ENCODE data around the gene MYLK.
A peak's percentile ranks its signal among the peaks of the same experiment; 100 is the strongest.
"Not testable (repeated sequence)": the region's sequence is repeated elsewhere in the genome, so short reads cannot be mapped to it uniquely, and the experiment has no call there.

The MYLK gene

DNA sequence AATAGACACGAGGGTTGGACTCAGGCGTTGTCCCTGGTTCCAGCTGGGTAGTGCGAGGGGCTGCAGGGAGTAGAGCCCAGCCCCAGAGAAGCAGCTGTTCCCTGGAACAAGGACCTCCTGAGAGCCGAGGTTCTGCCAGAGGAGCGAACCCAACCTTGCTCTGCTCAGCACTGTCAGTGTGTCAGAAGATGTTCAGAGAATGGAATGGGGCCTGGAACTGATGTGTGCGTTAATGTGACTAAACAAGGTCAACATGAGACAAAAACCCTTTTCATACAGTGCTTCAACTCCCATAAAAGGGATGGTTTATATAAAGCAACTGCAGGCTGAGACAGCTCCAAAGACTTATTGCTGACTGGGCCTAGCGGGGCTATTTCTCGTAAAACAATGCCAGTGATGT, 263.8 kb downstream of the MYLK start:
- DNase-seq: peak; percentile 85

DNA sequence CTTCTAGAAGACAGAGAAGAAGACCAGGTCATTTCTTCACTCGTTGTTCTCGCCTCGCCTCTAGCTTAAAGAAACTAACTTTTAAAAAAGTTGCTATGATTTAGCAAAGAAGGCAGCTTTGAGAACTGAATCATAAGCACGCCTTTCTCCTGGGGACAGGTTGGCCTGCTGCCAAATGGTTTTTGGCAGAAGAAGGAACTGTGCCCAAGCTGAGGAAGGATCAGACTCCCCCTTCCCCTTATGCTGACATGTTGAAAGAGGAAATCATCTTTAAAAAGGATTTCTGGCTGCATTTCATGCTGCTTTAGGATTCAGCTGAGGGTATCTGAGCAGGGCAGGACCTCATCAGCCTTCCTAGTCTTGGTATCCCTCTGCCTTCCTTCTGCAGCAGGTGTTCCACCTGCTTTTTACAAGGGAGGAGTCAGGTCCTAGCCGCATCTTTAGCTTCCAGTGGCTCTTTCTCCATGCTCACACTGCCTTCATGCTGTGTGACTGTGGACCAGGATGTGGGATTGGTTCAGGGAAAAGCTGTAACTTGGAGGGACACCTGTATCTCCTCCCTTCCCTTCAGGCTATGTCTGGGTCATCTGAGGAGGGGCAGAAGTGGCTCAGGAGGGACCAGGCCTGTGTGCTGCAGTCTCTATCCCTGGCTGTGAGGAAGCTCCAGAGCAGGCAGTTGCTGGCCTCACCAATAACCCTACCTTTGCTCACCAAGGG, 265.2 kb downstream of the MYLK start:
- peak; percentile 83 for DNase-seq

DNA sequence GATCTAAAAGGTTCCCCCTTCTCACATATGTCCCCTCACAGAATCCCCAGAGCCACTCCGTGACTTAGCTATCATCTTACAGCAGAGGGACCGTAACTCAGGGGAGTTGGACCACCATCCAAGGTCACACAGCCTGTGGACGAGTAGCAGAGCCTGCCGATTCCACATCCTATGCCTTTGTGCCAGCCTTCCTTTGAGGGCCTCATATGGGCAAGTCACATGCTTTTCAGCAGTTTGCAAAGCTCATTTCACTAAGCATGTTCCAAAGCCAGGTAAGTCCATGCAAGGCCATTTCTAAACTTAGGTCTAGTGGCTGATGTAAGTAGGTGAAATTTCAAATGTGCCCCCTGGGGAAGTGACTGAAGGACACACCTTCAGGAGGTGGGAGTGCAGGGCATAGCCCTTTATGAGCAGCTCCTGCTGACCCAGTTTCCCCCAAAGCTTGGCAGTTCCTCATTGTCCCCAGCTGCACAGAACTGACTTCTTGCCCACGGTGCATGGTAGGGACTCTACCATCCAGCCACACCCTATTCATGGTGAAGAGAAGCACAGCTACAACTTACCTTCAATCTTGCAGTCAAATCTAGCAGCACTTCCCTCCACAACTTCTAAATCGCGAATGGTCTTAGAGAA, 265.9 kb downstream of the MYLK start:
- DNase-seq: no peak

DNA sequence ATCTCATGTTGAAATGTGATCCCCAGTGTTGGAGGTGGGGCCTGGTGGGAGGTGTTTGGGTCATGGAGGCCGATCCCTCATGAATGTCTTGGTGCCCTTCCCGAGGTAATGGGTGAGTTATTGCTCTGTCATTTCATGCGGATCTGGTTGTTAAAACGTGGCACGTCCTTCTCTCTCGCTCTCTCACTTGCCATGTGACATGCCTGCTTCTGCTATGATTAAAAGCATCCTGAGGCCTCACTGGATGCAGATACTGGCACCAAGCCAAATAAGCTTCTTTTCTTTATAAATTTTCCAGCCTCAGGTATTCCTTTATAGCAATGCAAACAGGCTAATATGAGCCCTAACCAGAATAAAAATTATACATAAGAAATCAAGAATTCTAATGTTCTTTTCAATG, 267.5 kb downstream of the MYLK start:
- no peak for DNase-seq

DNA sequence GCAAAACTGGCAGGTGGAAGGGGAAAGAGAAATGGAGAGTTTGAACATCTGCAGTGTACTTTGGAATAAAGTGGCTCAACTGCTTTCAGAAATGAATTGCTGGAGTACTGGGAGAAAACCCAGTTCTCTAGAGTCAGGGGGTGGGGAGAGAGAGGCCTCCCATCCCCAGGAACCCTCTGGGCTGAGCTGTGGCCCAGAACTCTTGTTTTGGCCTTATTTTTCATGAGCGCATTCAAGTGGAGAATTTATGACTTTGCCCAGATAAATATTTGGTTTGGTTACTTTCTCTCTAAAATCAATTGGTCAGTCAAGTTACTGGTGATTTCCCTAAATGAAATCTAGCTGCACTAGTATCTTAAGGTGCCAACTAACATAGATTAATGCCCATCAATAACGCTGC, 270.6 kb downstream of the MYLK start:
- DNase-seq: no peak

DNA sequence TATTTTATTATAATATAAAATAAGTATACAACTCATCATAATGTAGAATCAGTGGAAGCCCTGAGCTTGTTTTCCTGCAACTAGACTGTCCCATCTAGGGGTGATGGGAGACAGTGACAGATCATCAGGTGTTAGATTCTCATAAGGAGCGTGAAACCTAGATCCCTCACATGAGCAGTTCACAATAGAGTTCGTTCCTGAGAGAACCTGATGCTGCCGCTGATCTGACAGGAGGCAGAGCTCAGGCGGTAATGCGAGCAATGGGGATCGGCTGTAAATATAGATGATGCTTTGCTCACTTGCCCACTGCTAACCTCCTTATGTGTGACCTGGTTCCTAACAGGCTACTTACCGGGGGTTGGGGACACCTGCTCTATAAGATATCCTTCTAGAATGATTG, 272.5 kb downstream of the MYLK start:
- DNase-seq: not testable (repeated sequence)

DNA sequence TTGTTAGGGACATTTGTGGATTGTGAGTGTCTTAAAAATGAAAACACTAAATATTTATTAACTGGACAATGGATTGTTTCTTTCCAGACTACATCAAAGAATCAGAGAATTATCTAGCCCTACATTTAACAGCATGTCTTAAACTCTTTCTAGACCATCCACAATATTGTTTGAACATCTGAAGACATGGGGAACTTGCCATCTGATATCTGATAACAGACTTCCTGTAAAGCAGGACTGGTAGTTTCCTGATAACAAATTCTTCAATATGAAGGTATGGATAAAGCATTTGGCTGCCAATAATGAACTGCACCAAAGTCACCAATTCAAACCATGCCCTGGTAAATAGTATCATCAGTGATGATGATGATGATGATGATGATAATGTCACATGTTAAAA, 273.1 kb downstream of the MYLK start:
- no peak for DNase-seq

DNA sequence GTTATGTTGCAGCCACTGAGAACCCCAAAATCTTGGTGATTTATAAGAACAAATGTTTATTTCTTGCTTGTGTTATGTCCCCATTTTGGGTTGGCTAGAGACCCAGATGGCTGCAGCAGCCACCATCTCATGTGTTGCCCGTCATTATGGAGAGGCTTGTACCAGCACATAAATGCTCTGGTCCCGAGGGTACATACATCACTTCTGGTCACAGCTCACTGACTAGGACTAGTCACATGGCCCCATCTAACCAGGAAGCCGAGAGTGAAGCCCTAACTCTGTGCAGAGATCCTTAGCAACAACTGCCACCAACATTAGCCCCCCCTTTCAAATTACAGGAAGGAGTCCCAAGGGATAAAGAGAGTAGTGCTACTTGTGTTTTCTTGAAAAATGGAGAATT, 273.8 kb downstream of the MYLK start:
- no peak for DNase-seq

DNA sequence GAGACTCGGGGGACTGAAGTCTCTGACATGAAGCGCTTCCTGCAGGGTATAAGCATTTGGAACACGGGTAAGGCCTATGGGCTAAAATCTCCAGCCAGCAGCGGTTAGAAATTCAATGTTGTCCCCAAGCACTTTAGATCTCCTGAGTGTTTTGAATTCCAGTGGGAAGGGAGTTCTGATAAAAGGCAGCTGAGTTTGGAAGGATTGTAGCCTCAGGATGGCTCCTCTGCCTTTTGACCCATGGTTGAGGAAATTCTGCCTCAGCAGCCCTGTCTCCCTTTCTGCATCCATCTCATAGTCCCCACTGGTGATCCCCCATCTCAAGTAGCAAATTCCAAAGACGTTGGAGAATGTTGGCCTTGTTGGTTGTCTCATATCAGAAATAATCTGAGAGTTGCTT, 275.1 kb downstream of the MYLK start:
- DNase-seq: no peak

DNA sequence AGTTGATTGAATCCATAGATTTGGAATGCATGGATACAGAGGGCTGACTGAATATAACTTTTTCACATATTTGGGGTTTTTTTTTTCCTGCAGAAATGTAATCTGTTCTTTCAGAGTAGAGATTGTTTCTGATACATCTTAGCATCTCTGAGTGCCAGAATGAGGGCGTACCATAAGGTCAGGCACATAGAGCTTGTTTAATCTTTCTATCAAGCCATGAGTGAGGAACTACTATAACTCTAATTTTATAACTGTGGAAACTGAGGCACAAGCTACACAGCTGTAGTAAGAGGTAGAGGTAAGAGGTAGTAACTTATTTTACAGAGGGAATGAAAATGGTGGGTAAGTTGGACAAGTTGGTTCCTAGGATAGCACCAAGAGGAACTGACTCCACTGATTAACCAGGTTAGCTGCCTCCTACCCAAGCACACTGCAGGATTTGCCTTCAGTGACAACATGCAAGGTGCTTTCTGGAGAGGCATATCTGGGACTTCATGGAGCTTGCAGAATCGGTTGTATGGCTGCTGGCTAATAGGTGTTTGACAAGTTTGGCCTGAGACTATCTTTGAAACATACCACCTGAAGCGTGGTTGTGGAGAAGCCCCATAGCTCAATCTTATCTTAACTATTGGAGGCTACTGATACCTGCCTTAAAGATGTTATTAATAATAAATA, 275.7 kb downstream of the MYLK start:
- DNase-seq: no peak

DNA sequence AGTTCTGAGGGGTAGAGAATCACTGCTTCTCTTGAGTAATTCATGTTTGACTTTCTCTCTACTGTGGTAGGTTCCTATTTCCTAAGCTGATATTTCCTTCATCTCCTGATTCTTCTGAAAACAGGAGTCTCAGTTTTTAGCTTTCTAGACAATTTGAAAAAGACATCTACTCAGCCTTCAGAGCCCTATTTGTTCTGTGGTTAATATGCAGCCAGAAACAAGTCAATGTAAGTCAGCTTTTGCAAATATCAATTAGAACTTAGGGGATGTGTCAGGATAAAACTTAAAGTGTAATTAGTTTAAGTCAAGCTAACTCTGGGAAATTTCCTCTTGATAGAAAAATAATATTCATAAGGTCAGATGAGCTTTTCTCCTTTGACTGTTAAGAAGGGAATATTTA, 277.6 kb downstream of the MYLK start:
- DNase-seq: no peak

DNA sequence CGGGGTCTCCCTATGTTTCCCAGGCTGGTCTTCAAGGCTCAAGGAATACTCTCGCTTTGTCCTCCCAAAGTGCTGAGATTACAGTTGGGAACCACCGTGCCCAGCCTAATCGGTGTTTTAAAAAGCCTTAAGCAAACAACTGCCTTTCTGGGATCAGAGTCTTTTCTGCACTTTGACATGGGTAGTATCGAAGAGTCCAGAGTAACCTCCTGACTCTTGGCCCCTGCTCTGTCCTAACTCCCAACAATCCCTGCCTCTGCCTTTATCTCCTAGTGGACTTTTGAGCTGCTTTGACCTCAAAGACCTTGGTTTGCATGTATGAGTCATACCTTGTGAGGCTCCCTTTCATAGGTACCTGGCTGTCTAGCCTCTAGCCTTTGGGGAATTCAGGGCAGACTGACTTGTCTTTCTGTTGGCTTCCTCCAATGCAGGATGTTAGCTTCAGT, 278.3 kb downstream of the MYLK start:
- no peak for DNase-seq

DNA sequence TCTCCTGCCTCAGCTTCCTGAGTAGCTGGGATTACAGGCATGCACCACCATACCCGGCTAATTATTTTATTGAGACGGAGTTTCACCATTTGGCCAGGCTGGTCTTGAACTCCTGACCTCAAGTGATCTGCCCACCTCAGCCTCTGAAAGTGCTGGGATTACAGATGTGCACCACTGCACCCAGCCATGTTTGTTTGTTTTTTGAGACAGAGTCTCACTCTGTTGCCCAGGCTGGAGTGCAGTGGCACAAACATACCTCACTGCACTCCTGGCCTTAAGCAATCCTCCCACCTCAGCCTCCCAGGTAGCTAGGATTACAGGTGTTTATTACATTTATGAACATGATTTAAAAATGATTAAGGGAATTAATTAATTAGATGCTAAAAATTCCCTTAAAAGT, 281.0 kb downstream of the MYLK start:
- DNase-seq: not testable (repeated sequence)

DNA sequence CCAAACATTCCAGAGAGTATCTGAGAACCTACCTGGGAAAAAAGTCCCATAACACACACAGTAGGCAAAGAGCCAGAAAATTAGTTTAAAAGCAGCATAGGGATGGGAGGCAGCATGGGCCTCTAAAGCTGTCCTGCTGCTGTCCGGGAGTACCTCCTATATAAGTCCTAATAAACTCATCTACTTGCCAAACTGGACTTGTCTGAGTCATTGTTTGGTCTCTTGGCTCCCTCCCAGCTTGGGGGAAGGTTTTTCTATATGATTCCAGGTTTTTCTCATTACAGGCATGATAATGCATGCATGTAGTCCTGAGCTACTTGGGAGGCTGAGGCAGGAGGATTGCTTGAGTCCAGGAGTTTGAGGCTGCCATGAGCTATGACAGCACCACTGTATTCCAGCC, 281.8 kb downstream of the MYLK start:
- peak; percentile 94 for DNase-seq

DNA sequence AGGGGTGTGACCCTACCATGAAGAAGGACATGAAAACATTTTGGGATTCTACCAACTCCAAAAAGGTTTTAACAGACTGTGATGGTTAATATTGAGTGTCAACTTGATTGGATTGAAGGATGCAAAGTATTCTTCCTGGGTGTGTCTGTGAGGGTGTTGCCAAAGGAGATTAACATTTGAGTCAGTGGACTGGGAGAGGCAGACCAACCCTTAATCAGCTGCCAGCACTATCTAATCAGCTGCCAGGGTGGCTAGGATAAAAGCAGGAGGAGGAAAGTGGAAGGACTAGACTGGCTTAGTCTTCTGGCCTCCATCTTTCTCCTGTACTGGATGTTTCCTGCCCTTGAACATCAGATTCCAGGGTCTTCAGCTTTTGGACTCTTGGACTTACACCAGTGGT, 283.3 kb downstream of the MYLK start:
- not testable (repeated sequence) for DNase-seq

DNA sequence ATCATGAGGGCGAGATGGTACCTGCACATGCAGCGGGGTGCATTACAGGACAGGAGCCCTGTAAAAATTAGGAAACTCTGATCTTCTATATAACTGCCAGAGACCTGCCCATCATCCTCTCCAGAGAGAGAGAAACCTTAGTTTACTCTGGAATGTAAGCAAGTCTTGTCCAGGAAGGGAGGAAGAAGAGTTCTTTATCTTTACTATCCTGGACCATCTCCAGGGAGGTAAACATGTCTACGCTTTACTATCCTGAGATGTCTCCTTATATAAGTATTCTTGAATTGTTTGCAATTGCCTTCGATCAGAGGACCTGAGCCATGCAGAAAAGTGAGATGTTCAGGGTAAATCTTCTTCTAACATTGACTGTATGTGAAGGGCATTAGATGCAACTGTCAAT, 286.6 kb downstream of the MYLK start:
- no peak for DNase-seq

DNA sequence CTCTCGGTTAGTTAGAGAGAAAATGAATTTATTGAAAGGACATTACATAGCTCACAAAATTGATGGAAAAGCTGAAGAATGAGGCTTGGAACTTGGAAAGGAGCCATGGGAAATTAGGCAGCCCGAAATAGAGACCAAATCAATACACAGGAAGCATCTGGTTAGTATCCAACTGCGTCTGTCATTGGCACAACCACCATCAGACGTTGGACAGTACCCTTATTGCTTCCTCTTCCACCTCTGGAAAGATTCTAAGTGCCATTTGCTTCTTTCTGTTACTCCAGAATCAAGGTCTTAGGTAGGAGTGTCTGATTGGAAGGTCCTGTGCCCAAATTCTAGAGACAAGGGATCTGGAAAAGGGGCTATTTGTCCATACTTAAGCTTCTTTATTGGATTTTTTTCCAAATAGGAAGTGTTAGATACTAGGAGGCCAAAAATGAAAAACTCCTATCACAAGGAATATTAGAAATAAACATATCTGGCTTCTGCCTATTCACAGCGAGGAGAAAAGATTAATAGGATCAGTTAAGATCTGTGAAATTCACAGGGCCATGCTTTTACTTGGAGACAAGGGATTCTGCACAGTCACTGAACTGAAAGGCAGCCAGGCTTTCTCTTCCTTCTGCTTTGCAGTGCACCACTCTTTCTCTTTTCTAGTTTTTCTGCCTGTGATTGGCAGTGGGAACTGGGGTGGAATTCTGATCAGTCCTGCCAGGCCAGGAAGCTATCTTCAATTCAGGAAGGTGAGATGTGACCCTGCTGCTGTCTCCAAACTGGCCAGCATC, 288.5 kb downstream of the MYLK start:
- no peak for DNase-seq

DNA sequence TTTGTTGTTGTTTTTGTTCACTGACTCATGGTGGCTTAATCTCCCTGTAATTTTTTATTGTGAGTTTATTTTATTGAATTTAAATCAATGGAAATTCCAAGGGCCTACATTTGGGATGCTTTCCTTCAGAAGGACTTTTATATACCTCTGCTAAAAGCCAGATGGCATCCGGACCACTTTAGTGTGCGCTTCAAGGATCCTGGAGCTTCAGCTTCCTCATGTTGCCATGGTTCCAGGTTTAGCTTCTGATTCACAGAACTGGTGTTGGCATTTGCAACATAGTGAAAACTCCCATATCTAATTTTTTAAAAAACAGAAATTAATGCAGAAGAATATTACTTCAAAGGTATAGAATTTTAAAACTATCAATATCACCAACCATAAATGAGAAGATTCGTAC, 290.8 kb downstream of the MYLK start:
- no peak for DNase-seq

DNA sequence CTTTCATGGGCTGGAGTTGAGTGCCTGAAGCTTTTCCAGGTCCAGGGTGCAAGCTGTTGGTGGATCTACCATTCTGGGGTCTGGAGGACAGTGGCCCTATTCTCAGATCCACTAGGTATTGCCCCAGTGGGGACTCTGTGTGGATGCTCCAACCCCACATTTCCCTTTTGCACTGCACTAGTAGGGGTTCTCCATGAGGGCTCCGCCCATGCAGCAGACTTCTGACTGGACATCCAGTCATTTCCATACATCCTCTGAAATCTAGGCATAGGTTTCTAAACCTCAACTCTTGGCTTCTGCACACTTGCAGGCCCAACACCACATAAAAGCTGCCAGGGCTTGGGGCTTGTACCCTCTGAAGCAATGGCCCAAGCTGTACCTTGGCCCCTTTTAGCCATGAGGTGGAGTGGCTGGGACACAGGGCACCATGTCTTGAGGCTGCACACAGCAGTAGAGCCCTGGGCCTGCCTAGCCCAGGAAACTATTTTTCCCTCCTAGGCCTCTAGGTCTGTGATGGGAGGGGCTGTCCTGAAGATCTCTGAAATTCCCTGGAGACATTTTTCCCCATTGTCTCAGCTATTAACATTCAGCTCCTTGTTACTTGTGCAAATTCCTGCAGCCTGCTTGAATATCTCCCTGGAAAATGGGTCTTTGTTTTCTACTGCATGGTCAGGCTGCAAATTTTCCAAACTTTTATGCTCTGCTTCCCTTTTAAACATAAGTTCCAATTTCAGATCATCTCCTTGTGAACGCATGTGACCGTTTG, 293.3 kb downstream of the MYLK start:
- peak; percentile 45 for DNase-seq

DNA sequence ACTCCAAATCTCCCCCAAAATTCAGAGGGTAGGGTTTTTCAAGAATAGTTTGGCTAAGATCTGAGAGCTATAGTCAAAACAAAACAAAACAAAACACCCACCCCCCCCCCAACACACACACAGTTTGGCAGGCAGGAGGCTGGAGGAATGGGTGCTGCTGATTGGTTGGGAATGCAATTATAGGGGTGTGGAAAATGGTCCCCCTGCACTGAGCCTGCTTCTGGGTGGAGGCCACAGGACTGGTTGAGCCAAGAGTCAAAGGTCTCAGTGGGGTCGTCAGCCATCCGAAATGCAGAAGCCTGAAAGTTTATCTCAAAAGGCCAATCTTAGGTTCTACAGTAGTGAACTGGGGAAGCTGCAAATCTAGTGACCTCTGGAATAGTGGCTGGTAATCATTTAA, 296.7 kb downstream of the MYLK start:
- DNase-seq: no peak

DNA sequence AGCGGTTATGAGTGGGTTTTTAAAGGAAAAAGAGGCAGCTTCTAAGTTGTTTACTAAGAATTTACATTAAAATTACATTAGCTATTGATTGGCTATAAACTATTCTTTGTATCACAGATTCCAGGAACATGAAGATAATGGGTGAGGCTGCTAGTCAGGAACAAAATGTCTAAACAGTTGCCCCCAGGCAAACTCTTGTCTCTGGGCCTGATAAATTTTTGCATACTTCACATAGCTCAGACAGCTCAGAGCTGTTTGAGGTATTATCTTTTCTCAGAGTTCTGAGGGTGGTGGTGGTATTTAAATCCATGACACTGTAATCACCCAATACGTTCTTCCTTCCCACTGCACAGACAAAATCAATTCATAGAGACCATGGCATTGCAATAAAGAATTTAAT, 297.2 kb downstream of the MYLK start:
- DNase-seq: peak; percentile 88

DNA sequence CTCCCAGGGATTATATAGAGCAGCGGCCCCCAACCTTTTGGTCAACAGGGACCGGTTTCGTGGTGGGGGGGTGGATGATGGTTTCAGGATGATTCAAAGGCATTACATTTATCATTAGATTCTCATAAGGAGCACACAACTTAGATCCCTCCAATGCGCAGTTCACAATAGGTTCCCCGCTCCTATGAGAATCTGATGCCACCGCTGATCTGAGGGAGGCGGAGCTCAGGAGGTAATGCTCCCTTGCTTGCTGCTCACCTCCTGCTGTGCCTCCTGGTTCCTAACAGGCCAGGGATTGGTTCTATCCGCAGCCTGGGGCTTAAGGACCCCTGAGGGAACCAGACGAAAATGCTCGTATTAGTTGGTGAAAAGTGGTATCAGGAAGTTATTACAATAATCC, 298.0 kb downstream of the MYLK start:
- peak; percentile 74 for DNase-seq

Measured in fibroblast of skin of back (primary cell).